ENCODE measurements around the gene CRISP3.
A peak's percentile ranks its signal among the peaks of the same experiment; 100 is the strongest.
"Not testable (repeated sequence)": the region's sequence is repeated elsewhere in the genome, so short reads cannot be mapped to it uniquely, and the experiment has no call there.

Gene CRISP3

GRCh38 chr6:49744259-49744658 is at the start of gene CRISP3:
Gene CRISP3, minus strand, starts transcription at chr6:49744388. Its CDS starts 21 bp downstream, at chr6:49744367.
- peak; percentile 28 for DNase-seq

GRCh38 chr6:49790341-49790740 is 46.2 kb upstream of the CRISP3 start:
- DNase-seq = no peak

- DNase-seq = no peak
These were observed 43.0 kb upstream of the CRISP3 start, which contains the start of gene PGK2 for GRCh38 chr6:49787176-49787575. Gene PGK2, minus strand, starts transcription at chr6:49787285. Its CDS starts 98 bp downstream, at chr6:49787187.

- DNase-seq = no peak
These were observed 40.1 kb upstream of the CRISP3 start for GRCh38 chr6:49784272-49784671.

GRCh38 chr6:49782725-49783124 is 38.5 kb upstream of the CRISP3 start:
- DNase-seq = no peak

GRCh38 chr6:49782293-49782692 is 38.1 kb upstream of the CRISP3 start:
- no peak for DNase-seq

- no peak for DNase-seq
These were observed 32.3 kb upstream of the CRISP3 start for GRCh38 chr6:49776444-49776843.

GRCh38 chr6:49775043-49775442 is 30.9 kb upstream of the CRISP3 start:
- no peak for DNase-seq

GRCh38 chr6:49772285-49772684 is 28.1 kb upstream of the CRISP3 start:
- no peak for DNase-seq

- no peak for DNase-seq
These were observed 22.6 kb upstream of the CRISP3 start for GRCh38 chr6:49766762-49767161.

- DNase-seq = no peak
These were observed 20.5 kb upstream of the CRISP3 start for GRCh38 chr6:49764571-49765236.

GRCh38 chr6:49743429-49743828 is 759 bp downstream of the CRISP3 start:
- DNase-seq = no peak

- DNase-seq = no peak
These were observed 4.8 kb downstream of the CRISP3 start for GRCh38 chr6:49739423-49739822.

- no peak for DNase-seq
These were observed 8.1 kb downstream of the CRISP3 start for GRCh38 chr6:49736017-49736508.

- no peak for DNase-seq
These were observed 10.5 kb downstream of the CRISP3 start for GRCh38 chr6:49733680-49734079.

- no peak for DNase-seq
These were observed 11.4 kb downstream of the CRISP3 start for GRCh38 chr6:49732781-49733180.

GRCh38 chr6:49730251-49730650 is 13.9 kb downstream of the CRISP3 start:
- no peak for DNase-seq

- not testable (repeated sequence) for DNase-seq
These were observed 20.3 kb downstream of the CRISP3 start for GRCh38 chr6:49723917-49724316.

- DNase-seq = no peak
These were observed 22.9 kb downstream of the CRISP3 start for GRCh38 chr6:49721297-49721696.

- no peak for DNase-seq
These were observed 23.8 kb downstream of the CRISP3 start for GRCh38 chr6:49720372-49720771.

- DNase-seq = peak; percentile 69
These were observed 30.8 kb downstream of the CRISP3 start, which contains the start of gene CRISP2 for GRCh38 chr6:49713346-49713745. Gene CRISP2, minus strand, starts transcription at chr6:49713543. Its CDS starts 4,347 bp downstream, at chr6:49709196.

GRCh38 chr6:49698478-49698877 is 45.7 kb downstream of the CRISP3 start:
- no peak for DNase-seq

- DNase-seq = no peak
These were observed 50.7 kb downstream of the CRISP3 start for GRCh38 chr6:49693512-49693911.

GRCh38 chr6:49692534-49692933 is 51.7 kb downstream of the CRISP3 start:
- DNase-seq = no peak
